ENCODE results near the gene ITPR1. TPM values are rescaled to one million over a fixed set of nuclear protein-coding genes. Genes with fewer than 3 reads are reported as not detected.

ITPR1 gene
- total RNA-seq, 2 experiments from 2014 or later, result 84.4 to 104 TPM

DNA sequence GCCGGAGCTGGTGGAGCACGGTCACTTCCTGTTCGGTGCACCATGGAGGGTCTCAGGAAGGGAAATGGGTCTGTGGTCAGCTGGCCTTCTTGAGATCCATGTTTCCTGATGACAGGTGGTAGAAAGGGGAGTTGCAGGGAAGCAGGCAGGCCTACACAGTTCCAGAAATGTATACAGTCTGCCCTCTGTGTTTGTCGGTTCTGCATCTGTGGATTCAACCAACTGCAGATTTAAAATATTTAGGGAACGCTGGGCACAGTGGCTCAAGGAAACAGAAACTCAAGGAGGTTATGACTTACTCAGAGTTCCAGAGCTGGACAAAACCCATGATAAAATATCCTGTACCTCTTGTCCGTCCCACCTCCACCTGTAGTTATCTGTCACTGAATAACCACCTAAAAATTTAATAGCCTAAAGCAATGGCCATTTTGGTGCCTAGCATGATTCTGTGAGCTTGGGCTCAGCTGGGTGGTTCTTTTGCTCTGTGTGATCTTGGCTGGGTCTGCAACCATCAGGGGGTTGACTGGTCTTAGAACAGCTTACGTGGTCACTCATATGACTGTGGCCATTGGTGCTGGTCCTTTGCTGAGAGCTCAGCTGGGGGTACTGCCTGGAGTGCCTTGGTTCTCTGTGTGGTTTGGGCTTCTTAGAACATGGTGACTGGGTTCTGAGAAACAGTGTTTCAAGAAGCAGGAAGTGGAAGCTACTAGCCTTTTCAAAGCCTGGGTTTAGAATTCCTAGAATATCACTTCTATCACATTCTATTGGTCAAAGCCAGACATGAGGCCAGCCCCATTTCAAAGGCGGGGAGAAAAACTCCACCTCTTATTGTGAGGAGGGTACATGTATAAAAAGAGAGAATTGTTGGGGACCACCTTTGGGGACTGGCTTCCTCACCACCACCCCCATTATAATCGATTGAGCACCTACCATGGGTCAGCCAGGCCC is 246.4 kb downstream of the ITPR1 start:
- Histone ChIP-seq H3K4me2 (ENCODE audit: low read length) (no peak overlapping the region), H2AFZ (ENCODE audit: low read length) (no peak overlapping the region), H3K79me2 (ENCODE audit: insufficient read depth, low read depth, low read length) (no peaks in the 10 kb centered on the region), H3K27ac (ENCODE audit: low read depth, low read length, poor library complexity, severe bottlenecking) (no peak overlapping the region), H3K36me3 (ENCODE audit: insufficient read depth, low read length) (peaks cover 30% of the 10 kb centered on the region), H3K9me3 (ENCODE audit: low read length) (no peaks in the 10 kb centered on the region), H3K9me2 (ENCODE audit: insufficient read depth, low read length) (no peaks in the 10 kb centered on the region), H3K4me3 (ENCODE audit: low read depth, low read length, poor library complexity, severe bottlenecking) (no peak overlapping the region), H3K4me1 (ENCODE audit: insufficient read depth, low read length, poor library complexity, severe bottlenecking) (no peaks in the 10 kb centered on the region), H4K20me1 (ENCODE audit: insufficient read depth, low read length) (no peaks in the 10 kb centered on the region)
- ChIA-PET POLR2A (no interaction called here), CTCF (ENCODE audit: unreplicated experiment) (no interaction called here)
- BruUV-seq (replicated peaks), result no TSS peak
- no peak for DNase-seq (ENCODE audit: low spot score)
- no peak for TF ChIP-seq EZH2phosphoT487 (IDR thresholded peaks at IDR 0.05; ENCODE audit: borderline replicate concordance, low read depth, low read length)
- TF ChIP-seq, protein P1, sequence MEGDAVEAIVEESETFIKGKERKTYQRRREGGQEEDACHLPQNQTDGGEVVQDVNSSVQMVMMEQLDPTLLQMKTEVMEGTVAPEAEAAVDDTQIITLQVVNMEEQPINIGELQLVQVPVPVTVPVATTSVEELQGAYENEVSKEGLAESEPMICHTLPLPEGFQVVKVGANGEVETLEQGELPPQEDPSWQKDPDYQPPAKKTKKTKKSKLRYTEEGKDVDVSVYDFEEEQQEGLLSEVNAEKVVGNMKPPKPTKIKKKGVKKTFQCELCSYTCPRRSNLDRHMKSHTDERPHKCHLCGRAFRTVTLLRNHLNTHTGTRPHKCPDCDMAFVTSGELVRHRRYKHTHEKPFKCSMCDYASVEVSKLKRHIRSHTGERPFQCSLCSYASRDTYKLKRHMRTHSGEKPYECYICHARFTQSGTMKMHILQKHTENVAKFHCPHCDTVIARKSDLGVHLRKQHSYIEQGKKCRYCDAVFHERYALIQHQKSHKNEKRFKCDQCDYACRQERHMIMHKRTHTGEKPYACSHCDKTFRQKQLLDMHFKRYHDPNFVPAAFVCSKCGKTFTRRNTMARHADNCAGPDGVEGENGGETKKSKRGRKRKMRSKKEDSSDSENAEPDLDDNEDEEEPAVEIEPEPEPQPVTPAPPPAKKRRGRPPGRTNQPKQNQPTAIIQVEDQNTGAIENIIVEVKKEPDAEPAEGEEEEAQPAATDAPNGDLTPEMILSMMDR (conservative IDR thresholded peaks at IDR 0.05; ENCODE audit: low read length), result no peak
- intact Hi-C loops (cut with micrococcal nuclease; ENCODE audit: unreplicated experiment), result no loop called here

DNA sequence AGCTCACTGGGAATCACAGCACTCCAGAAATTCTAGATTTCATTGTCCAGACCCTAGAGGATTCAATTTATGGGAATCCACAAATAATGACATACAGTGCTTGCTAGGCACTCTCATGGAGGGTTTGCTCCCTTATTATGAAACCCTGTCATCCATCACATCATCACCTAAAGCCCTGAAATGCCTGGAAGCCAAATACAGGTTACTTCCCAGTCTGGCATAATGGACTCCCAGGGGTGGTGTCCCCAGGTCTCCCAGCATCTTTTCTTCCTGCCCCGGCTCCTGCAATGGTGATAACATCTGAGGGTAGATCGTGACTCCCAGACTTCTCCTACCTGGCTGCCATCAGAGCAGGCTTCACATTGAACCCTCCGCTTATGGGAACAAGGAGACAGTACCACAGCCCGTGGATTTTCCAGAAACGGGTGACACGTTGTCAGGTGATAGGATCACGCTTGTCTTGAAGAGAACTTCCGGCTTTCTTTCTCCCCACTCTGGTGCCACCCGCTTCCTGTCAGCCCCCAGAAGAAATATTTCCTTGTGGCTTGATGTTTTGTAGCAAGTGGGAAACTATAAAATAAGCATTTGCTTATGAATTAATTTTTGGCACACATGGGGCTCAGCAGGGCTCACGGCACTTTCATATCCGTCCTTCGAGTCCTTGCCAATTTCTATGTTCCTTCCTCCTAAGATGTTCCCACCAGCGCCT is 247.4 kb downstream of the ITPR1 start:
- H3K79me2 ChIP-seq (ENCODE audit: insufficient read depth, low read depth, low read length), result no peaks in the 10 kb centered on the region
- no peaks in the 10 kb centered on the region for H3K4me1 ChIP-seq (ENCODE audit: insufficient read depth, low read length, poor library complexity, severe bottlenecking)
- H3K9me2 ChIP-seq (ENCODE audit: insufficient read depth, low read length), result no peaks in the 10 kb centered on the region
- CTCF ChIA-PET (ENCODE audit: unreplicated experiment), result no interaction called here
- H2AFZ ChIP-seq (ENCODE audit: low read length), result no peak overlapping the region
- H3K9me3 ChIP-seq (ENCODE audit: low read length), result no peaks in the 10 kb centered on the region
- intact Hi-C loops (cut with micrococcal nuclease; ENCODE audit: unreplicated experiment), result no loop called here
- H4K20me1 ChIP-seq (ENCODE audit: insufficient read depth, low read length), result no peaks in the 10 kb centered on the region
- TF ChIP-seq, protein P1 (conservative IDR thresholded peaks at IDR 0.05; ENCODE audit: low read length), result no peak
- no peak for TF ChIP-seq EZH2phosphoT487 (IDR thresholded peaks at IDR 0.05; ENCODE audit: borderline replicate concordance, low read depth, low read length)
- no peak overlapping the region for H3K27ac ChIP-seq (ENCODE audit: low read depth, low read length, poor library complexity, severe bottlenecking)
- BruUV-seq (replicated peaks), result no TSS peak
- POLR2A ChIA-PET, result no interaction called here
- no peak overlapping the region for H3K4me3 ChIP-seq (ENCODE audit: low read depth, low read length, poor library complexity, severe bottlenecking)
- no peak overlapping the region for H3K4me2 ChIP-seq (ENCODE audit: low read length)
- no peak for DNase-seq (ENCODE audit: low spot score)
- H3K36me3 ChIP-seq (ENCODE audit: insufficient read depth, low read length), result peaks cover 21% of the 10 kb centered on the region; the same call in 1 of the 2 replicates

DNA sequence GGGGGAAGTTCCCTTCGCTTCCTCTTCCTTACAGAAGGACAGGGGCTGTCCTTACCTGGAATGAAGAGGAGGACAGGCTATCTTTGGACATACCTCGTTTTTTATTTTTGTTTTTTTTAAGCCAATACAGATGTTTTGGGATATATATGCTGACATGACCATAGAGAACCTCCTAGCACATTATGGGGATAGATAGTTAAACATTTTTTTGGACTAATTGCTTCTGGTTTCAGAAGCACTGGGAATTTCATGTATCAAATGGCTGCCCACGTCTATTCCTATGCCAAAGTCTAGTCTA is 247.9 kb downstream of the ITPR1 start:
- TF ChIP-seq, protein P1 (conservative IDR thresholded peaks at IDR 0.05; ENCODE audit: low read length), result no peak
- no peak for TF ChIP-seq EZH2phosphoT487 (IDR thresholded peaks at IDR 0.05; ENCODE audit: borderline replicate concordance, low read depth, low read length)
- no TSS peak for BruUV-seq (replicated peaks)
- DNase-seq (ENCODE audit: low spot score), result no peak
- Histone ChIP-seq H3K79me2 (ENCODE audit: insufficient read depth, low read depth, low read length) (no peaks in the 10 kb centered on the region), H3K27ac (ENCODE audit: low read depth, low read length, poor library complexity, severe bottlenecking) (no peak overlapping the region), H3K4me3 (ENCODE audit: low read depth, low read length, poor library complexity, severe bottlenecking) (no peak overlapping the region), H3K4me1 (ENCODE audit: insufficient read depth, low read length, poor library complexity, severe bottlenecking) (no peaks in the 10 kb centered on the region), H4K20me1 (ENCODE audit: insufficient read depth, low read length) (no peaks in the 10 kb centered on the region), H3K9me2 (ENCODE audit: insufficient read depth, low read length) (no peaks in the 10 kb centered on the region), H3K4me2 (ENCODE audit: low read length) (no peak overlapping the region), H3K36me3 (ENCODE audit: insufficient read depth, low read length) (peaks cover 23% of the 10 kb centered on the region; the same call in 1 of the 2 replicates), H3K9me3 (ENCODE audit: low read length) (no peaks in the 10 kb centered on the region), H2AFZ (ENCODE audit: low read length) (no peak overlapping the region)
- CTCF ChIA-PET (ENCODE audit: unreplicated experiment), result no interaction called here
- intact Hi-C loops (cut with micrococcal nuclease; ENCODE audit: unreplicated experiment), result no loop called here
- POLR2A ChIA-PET, result no interaction called here
